ENCODE data around the gene PEMT. TPM values are rescaled to one million over a fixed set of nuclear protein-coding genes. Genes with fewer than 3 reads are reported as not detected.
A peak's percentile ranks its signal among the peaks of the same experiment; 100 is the strongest.

PEMT gene
- total and polyA plus RNA-seq, 5 experiments from 2014 or later, result 15.2 to 31.3 (median 27.5) TPM

DNA sequence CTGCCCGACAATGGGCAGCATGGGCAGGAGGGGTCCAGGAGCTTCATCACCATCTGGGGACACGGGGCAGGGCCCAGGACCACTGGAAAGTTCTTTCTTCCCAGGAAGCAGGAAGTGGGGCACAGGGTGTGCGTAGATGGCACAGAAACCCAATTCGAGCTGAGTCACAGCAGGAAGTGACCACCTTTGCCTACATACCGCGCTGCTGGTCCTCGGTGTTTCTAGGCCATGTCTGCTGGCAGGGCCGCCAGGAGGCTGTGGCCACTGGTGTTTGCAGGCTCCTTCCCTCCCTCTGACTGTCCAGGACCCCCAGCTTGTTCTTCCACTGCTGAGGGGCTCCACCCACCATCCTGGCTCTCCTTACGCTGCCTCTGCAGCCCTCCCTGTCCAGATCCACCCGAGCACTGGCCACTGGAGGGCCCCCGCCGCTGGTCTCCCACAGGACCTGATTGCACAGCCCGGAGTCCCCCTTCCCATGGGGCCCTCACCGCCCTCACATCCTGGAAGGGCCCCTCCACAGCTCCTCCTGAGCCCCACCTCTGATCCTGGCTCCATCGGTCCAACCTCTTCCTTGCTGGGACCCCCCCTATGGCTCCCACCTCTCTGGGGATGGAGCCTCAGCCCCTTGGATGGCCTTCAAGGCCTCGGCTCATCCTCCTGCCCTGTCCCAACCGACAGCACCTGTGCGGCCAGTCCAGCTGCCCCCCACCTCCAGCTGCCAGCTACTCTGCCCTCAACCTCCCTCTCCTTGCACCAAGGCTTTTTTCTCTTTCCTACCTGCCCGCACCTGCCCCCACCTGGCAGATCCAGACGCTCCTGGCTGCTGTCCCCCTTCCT is 80.8 kb downstream of the PEMT start:
- Mint-ChIP-seq H3K4me3 (no peak overlapping the region), H3K27ac (peak overlapping the region in 2 of 10 donors; percentile 27 to 68), H3K4me1 (peaks cover 2 to 7% (median 2%) of the 10 kb centered on the region in 4 donors), H3K36me3 (no peaks in the 10 kb centered on the region), H3K27me3 (no peaks in the 10 kb centered on the region), H3K9me3 (no peaks in the 10 kb centered on the region)
- POLR2A ChIA-PET, result no interaction called here
- ATAC-seq, result no peak
- peak in 1 of 10 donors; percentile 51 for DNase-seq

- POLR2A ChIA-PET, result no interaction called here
- DNase-seq, result peak in 1 of 10 donors; percentile 32
- Mint-ChIP-seq H3K4me1 (peaks cover 2 to 7% (median 2%) of the 10 kb centered on the region in 4 donors), H3K9me3 (no peaks in the 10 kb centered on the region), H3K4me3 (no peak overlapping the region), H3K27ac (peak overlapping the region in 4 of 10 donors; percentile 18 to 70 (median 62)), H3K36me3 (no peaks in the 10 kb centered on the region), H3K27me3 (no peaks in the 10 kb centered on the region)
- no peak for ATAC-seq
Measured at GRCh38 chr17:17509601-17510425, 81.7 kb downstream of the PEMT start.

DNA sequence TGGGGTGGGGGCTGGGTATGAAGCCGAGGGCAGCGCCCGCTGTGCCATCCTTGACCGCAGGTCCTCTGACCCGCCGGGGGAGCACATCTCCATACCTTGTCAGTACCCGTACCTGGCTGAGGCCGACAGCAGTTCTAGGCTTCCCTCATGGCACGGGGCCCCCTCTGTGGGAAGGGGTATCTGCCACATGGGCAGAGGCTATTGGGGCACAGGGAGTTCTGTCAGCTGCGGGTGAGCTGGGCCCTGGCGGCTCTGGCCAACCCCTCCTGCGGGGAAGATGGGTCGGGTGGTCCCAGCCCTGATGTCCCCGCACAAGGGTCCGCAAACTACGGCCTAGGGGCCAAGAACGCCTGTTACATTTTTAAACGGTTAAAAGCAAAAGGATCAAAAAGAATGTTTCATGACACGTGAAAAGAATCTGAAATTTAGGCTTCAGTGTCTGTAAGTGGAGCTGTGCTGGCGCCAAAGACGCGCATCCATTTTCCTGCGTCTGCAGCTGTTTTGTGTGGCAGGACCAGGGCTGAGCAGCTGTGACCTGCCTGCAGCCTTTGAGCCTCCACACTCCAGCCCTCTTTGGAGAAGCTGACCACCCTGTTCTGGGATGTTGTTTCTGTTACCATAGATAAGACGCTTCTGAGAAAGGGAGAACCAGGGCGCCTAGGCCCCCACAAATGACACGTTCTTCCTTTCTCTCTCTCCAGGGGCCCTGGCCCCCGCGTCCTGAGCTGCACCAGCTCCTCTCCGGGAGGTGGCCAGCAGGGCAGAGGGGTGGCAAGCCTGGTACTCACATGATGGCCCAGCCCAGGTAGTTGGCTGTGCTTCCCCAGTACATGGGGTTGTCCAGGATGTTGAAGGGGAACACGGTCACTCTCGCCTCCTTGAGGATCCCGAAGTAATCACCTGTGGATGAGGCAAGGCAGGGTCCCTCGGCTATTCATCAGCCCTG is 82.6 kb downstream of the PEMT start:
- Mint-ChIP-seq H3K27me3 (no peaks in the 10 kb centered on the region), H3K36me3 (no peaks in the 10 kb centered on the region), H3K4me3 (no peak overlapping the region), H3K4me1 (peaks cover 2 to 7% (median 2%) of the 10 kb centered on the region in 4 donors), H3K9me3 (no peaks in the 10 kb centered on the region), H3K27ac (no peak overlapping the region)
- ATAC-seq (no peak), DNase-seq (peak in 1 of 10 donors; percentile 57)
- POLR2A ChIA-PET, result no interaction called here

GRCh38 chr17:17508019-17508535 is 83.4 kb downstream of the PEMT start:
- ATAC-seq (no peak), DNase-seq (peak in 1 of 10 donors; percentile 23)
- no peak overlapping the region for H3K27ac Mint-ChIP-seq
- H3K4me1 Mint-ChIP-seq, result peaks cover 2 to 7% (median 2%) of the 10 kb centered on the region in 4 donors
- no peak overlapping the region for H3K4me3 Mint-ChIP-seq
- POLR2A ChIA-PET, result no interaction called here
- H3K36me3 Mint-ChIP-seq, result no peaks in the 10 kb centered on the region
- no peaks in the 10 kb centered on the region for H3K9me3 Mint-ChIP-seq
- H3K27me3 Mint-ChIP-seq, result peaks cover 0 to 2% (median 0%) of the 10 kb centered on the region in 5 donors

DNA sequence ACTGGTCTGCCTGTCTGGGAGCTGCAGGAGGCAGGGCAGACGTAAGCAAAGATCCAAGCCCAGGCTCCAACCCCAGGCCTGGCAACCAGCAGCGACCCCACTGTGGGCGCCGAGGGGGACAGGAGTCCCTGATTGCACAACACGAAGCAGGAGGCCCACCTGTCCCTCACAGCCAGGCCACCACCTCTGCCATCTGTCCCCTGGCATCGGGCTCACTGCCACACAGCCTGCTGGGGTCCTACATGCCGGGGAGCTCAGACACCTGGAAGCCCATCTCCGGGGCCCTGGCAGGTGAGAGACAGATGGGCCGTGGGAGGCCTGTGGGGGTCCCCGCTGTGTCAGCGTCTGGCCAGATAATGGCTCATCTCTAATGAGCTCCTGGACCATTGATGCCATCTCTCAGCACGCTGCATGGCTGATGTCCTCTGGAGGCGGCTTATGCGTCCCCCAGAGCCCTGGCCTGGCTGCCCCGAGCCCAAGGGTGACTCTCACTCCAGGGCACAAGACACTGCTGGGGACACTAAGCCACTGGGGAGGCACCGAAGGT is 84.0 kb downstream of the PEMT start:
- Mint-ChIP-seq H3K4me1 (peaks cover 2 to 7% (median 2%) of the 10 kb centered on the region in 4 donors), H3K36me3 (no peaks in the 10 kb centered on the region), H3K9me3 (no peaks in the 10 kb centered on the region), H3K27me3 (peaks cover 0 to 8% (median 0%) of the 10 kb centered on the region in 5 donors), H3K27ac (no peak overlapping the region), H3K4me3 (no peak overlapping the region)
- DNase-seq (peak in 1 of 10 donors; percentile 38), ATAC-seq (no peak)
- POLR2A ChIA-PET, result no interaction called here

DNA sequence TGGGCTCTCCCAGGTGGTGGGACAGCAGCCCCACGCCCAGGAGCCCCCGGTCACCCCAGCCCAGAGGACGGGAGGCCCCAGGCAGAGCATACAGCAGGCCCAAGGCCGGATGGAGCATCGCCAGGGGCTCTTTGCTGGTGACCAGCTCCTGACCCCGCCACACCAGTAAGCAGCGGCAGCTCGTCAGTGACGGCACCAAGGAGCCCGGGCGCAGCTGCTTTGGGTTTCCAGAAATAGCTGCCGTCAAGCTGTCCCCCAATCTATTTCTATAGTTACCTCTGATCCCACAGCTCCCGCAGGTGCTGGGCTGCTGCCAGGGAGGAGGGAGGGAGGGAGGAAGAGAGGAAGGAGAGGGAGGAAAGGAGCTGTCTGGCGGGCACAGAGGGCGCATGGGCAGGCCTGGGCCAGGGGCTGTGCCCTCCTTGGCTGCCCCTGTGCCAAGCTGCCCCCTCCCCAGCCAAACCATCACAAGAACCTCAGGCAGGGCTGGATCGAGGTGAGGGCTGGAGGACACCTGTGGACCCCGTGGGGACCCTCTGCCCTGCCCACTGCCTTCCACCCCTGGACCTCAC is 84.5 kb downstream of the PEMT start:
- DNase-seq, result peak in 1 of 10 donors; percentile 37
- no peak for ATAC-seq
- H3K4me1 Mint-ChIP-seq, result peaks cover under 1 to 7% (median 2%) of the 10 kb centered on the region in 4 donors
- H3K36me3 Mint-ChIP-seq, result no peaks in the 10 kb centered on the region
- H3K4me3 Mint-ChIP-seq, result no peak overlapping the region
- POLR2A ChIA-PET, result no interaction called here
- no peaks in the 10 kb centered on the region for H3K9me3 Mint-ChIP-seq
- H3K27me3 Mint-ChIP-seq, result peaks cover 0 to 13% (median 2%) of the 10 kb centered on the region in 5 donors
- H3K27ac Mint-ChIP-seq, result no peak overlapping the region

GRCh38 chr17:17506181-17506741 is 85.2 kb downstream of the PEMT start:
- H3K27ac Mint-ChIP-seq, result no peak overlapping the region
- no peaks in the 10 kb centered on the region for H3K9me3 Mint-ChIP-seq
- no peaks in the 10 kb centered on the region for H3K36me3 Mint-ChIP-seq
- POLR2A ChIA-PET, result no interaction called here
- DNase-seq, result peak in 1 of 10 donors; percentile 48
- H3K4me1 Mint-ChIP-seq, result peaks cover 0 to 7% (median 2%) of the 10 kb centered on the region in 4 donors
- peaks cover 0 to 17% (median 2%) of the 10 kb centered on the region in 5 donors for H3K27me3 Mint-ChIP-seq
- ATAC-seq, result no peak
- H3K4me3 Mint-ChIP-seq, result no peak overlapping the region

- Mint-ChIP-seq H3K9me3 (no peaks in the 10 kb centered on the region), H3K27ac (no peak overlapping the region), H3K4me3 (no peak overlapping the region), H3K36me3 (no peaks in the 10 kb centered on the region), H3K27me3 (peaks cover 0 to 17% (median 3%) of the 10 kb centered on the region in 5 donors), H3K4me1 (peaks cover 0 to 2% (median 0%) of the 10 kb centered on the region in 4 donors)
- DNase-seq, result peak in 1 of 10 donors; percentile 43
- POLR2A ChIA-PET, result interaction anchor here (1.4 kb wide), 1 partner anchor 9 kb away, joined by 6 read pairs; the partner anchor contains the start of gene RASD1
- no peak for ATAC-seq
Measured at GRCh38 chr17:17505610-17506171, 85.8 kb downstream of the PEMT start.

DNA sequence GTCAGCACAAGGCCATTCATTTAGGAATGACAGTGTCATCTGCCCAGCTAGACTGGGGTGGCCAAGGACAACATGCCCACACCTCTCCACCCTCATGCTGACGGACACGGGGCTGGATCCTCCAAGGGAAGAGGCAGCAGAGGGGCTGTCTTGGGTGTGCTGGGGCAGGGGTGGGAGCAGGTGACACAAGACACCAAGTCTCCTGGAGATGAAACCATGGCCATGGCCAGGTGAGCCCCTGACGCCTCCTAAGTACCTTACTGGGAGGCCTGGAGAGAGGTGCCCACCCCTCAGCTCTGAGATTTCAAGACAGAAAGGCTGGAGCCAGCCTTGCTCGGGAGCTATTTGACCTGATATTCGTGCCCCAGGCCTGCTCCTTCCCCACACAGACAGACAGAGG is 86.4 kb downstream of the PEMT start:
- DNase-seq (peak in 1 of 10 donors; percentile 50), ATAC-seq (no peak)
- Mint-ChIP-seq H3K9me3 (no peaks in the 10 kb centered on the region), H3K27me3 (peaks cover 0 to 17% (median 3%) of the 10 kb centered on the region in 5 donors), H3K4me3 (no peak overlapping the region), H3K36me3 (no peaks in the 10 kb centered on the region), H3K4me1 (no peaks in the 10 kb centered on the region), H3K27ac (no peak overlapping the region)
- POLR2A ChIA-PET, result interaction anchor here (1.4 kb wide), 1 partner anchor 9 kb away, joined by 6 read pairs; the partner anchor contains the start of gene RASD1

DNA sequence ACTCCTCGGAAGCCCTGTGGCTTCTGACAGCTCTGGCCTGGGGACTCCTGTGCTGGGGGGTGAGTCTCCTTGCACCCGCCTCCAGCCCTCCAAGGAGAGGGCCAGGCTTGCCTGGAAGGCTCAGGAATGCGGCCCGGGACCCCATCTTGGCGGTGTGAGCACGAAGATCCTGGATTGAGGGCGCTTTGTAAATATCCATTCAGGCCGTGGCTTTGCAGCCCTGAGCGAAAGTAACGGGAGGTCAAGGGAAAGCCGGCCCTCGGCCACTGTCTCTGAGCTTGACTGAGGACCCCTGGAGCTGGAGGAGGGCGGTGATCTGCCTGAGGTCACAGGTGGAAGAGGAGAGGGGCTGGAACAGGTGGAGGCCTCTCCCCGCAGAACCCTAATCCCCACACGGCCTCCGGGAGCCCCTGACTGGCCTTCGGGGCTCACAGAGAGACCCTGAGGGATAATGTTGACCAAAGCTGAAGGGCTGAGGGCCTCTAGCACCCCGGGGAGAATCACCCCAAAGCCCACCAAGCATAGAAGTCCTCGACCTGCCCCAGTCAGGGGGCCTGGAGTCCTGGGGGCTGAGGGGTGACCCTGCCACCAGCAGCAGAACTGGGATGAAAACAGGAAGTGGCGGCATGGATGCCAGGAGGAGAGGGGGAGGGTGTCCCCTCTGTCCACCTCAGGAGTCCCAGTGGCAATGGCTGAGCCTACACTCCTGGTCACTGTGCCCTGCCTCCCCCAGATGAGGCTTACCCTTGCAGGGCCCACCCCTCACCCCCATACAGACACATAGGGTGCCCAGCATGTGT is 87.0 kb downstream of the PEMT start:
- H3K27me3 Mint-ChIP-seq, result peaks cover 0 to 17% (median 3%) of the 10 kb centered on the region in 5 donors
- ATAC-seq, result no peak

More for the DNA sequence above, 87.0 kb downstream of the PEMT start:
- H3K27ac Mint-ChIP-seq, result peak overlapping the region in 1 of 10 donors; percentile 25
- POLR2A ChIA-PET, result interaction anchor here (1.4 kb wide), 1 partner anchor 8 kb away, joined by 6 read pairs; the partner anchor contains the start of gene RASD1
- DNase-seq, result no peak
- H3K4me3 Mint-ChIP-seq, result no peak overlapping the region
- no peaks in the 10 kb centered on the region for H3K36me3 Mint-ChIP-seq
- H3K9me3 Mint-ChIP-seq, result no peaks in the 10 kb centered on the region
- no peaks in the 10 kb centered on the region for H3K4me1 Mint-ChIP-seq

Measured in naive thymus-derived CD8-positive, alpha-beta T cell (primary cell).